Fibroblast of the conjunctiva (primary cell): ENCODE data around the gene LRRFIP2.
"Not testable (repeated sequence)": the region's sequence is repeated elsewhere in the genome, so short reads cannot be mapped to it uniquely, and the experiment has no call there.

Experiments used
- DNase-seq: peaks from one replicate; pipeline ENCODE4 v3.0.0-alpha.2; 2010; ENCODE audit warnings: low read depth

Gene LRRFIP2

GRCh38 chr3:37174532-37175126, at the start of gene LRRFIP2:
LRRFIP2 (minus strand) TSS chr3:37174582; CDS start chr3:37148983, 25,599 bp downstream.
- no peak for DNase-seq

- no peak for DNase-seq
Observed at GRCh38 chr3:37223576-37223975, 49.2 kb upstream of the LRRFIP2 start.

- no peak for DNase-seq
Observed at GRCh38 chr3:37223141-37223558, 48.8 kb upstream of the LRRFIP2 start.

GRCh38 chr3:37222542-37222941, 48.2 kb upstream of the LRRFIP2 start:
- DNase-seq: not testable (repeated sequence)

GRCh38 chr3:37221407-37221806, 47.0 kb upstream of the LRRFIP2 start:
- no peak for DNase-seq

- DNase-seq: no peak
Observed at GRCh38 chr3:37219266-37219665, 44.9 kb upstream of the LRRFIP2 start.

- DNase-seq: no peak
Observed at GRCh38 chr3:37218206-37218605, 43.8 kb upstream of the LRRFIP2 start.

- DNase-seq: no peak
Observed at GRCh38 chr3:37217098-37217849, 42.9 kb upstream of the LRRFIP2 start.

GRCh38 chr3:37216597-37217097, 42.3 kb upstream of the LRRFIP2 start:
- DNase-seq: no peak

GRCh38 chr3:37214076-37214475, 39.7 kb upstream of the LRRFIP2 start:
- DNase-seq: no peak

GRCh38 chr3:37210230-37210629, 35.8 kb upstream of the LRRFIP2 start:
- no peak for DNase-seq

GRCh38 chr3:37208576-37208975, 34.2 kb upstream of the LRRFIP2 start:
- not testable (repeated sequence) for DNase-seq

GRCh38 chr3:37208008-37208407, 33.6 kb upstream of the LRRFIP2 start:
- DNase-seq: not testable (repeated sequence)

- not testable (repeated sequence) for DNase-seq
Observed at GRCh38 chr3:37206041-37206440, 31.7 kb upstream of the LRRFIP2 start.

- no peak for DNase-seq
Observed at GRCh38 chr3:37204314-37204713, 29.9 kb upstream of the LRRFIP2 start.

GRCh38 chr3:37202035-37202434, 27.7 kb upstream of the LRRFIP2 start:
- no peak for DNase-seq

- no peak for DNase-seq
Observed at GRCh38 chr3:37200141-37200540, 25.8 kb upstream of the LRRFIP2 start.

GRCh38 chr3:37198996-37199395, 24.6 kb upstream of the LRRFIP2 start:
- DNase-seq: no peak

- DNase-seq: no peak
Observed at GRCh38 chr3:37198547-37198946, 24.2 kb upstream of the LRRFIP2 start.

- DNase-seq: no peak
Observed at GRCh38 chr3:37197810-37198371, 23.5 kb upstream of the LRRFIP2 start.

- no peak for DNase-seq
Observed at GRCh38 chr3:37194533-37194932, 20.2 kb upstream of the LRRFIP2 start.

GRCh38 chr3:37190667-37191066, 16.3 kb upstream of the LRRFIP2 start:
- no peak for DNase-seq

GRCh38 chr3:37189109-37189508, 14.7 kb upstream of the LRRFIP2 start:
- no peak for DNase-seq
